Ascending aorta (tissue), 2 donors: ENCODE measurements around the gene VWA1. TPM values are rescaled to one million over a fixed set of nuclear protein-coding genes. Genes with fewer than 3 reads are reported as not detected.
A peak's percentile ranks its signal among the peaks of the same experiment; 100 is the strongest.
"Not testable (repeated sequence)": the region's sequence is repeated elsewhere in the genome, so short reads cannot be mapped to it uniquely, and the experiment has no call there.

Experiments
- DNase-seq, 2 donors: peaks; one replicate each; pipeline ENCODE4 v3.0.0-alpha.2; 2019; ENCODE audit warnings: low spot score in 2 of 2
- H3K27ac ChIP-seq, 2 donors: fragments of 200-600 bp; sonication (generic); one replicate each; pipeline ENCODE4 v1.5.1; 2016 to 2017; ENCODE audit warnings: mild to moderate bottlenecking in 1 of 2
- H3K27me3 ChIP-seq: fragments of 200-600 bp; sonication (generic); one replicate; pipeline ENCODE4 v1.5.1; 2017
- H3K36me3 ChIP-seq, 2 donors: fragments of 200-600 bp; sonication (generic); one replicate each; pipeline ENCODE4 v1.5.1; 2016
- H3K4me1 ChIP-seq, 2 donors: fragments of 200-600 bp; sonication (generic); one replicate each; pipeline ENCODE4 v1.5.1; 2016 to 2017; ENCODE audit warnings: mild to moderate bottlenecking in 1 of 2
- H3K4me3 ChIP-seq, 2 donors: fragments of 200-600 bp; sonication (generic); one replicate each; pipeline ENCODE4 v1.5.1; 2016 to 2017; ENCODE audit warnings: mild to moderate bottlenecking in 1 of 2
- H3K9me3 ChIP-seq, 2 donors: fragments of 200-600 bp; sonication (generic); one replicate each; pipeline ENCODE4 v1.5.1; 2016
- CTCF ChIP-seq, 3 experiments: fragments of 200-600 bp in 2 of 3; fragments of 450-650 bp in 1 of 3; sonication (generic) in 2 of 3; IDR thresholded peaks; one replicate each; pipeline ENCODE4 v1.5.1; 2016 to 2019; ENCODE audit warnings: antibody characterized with exemption in 3 of 3, mild to moderate bottlenecking in 1 of 3, moderate library complexity in 1 of 3
- intact Hi-C: fragments of 100-400 bp; cut with DNase I; formaldehyde crosslinking; loops from one replicate; pipeline ENCODE4 v1.15.1; 2023
- total RNA-seq: library from RNA; depleted of rRNA; stranded (reverse); fragments of >200 nt; gene quantifications from one replicate; pipeline ENCODE4 v1.1.0, GENCODE V29; 2016

Gene VWA1
- total RNA-seq, 1 donor from 2014 or later, result 79.0 TPM

- Histone ChIP-seq H3K4me3 (peak overlapping the region; percentile 81 to 92), H3K27ac (peak overlapping the region; percentile 65 to 80), H3K27me3 (no peaks in the 10 kb centered on the region), H3K4me1 (peaks cover 10 to 33% of the 10 kb centered on the region in 2 donors), H3K36me3 (peaks cover 38 to 67% of the 10 kb centered on the region in 2 donors), H3K9me3 (no peaks in the 10 kb centered on the region)
- intact Hi-C loops, result loop anchor here (10.0 kb wide), 3 partner anchors 114 to 286 kb away; partner anchors contain the start of genes ATAD3A, C1orf159 and MIB2
- no peak for DNase-seq
- no peak for TF ChIP-seq CTCF (IDR thresholded peaks at IDR 0.05)
These were observed 34.7 kb upstream of the VWA1 start for GRCh38 chr1:1400576-1401456.

DNA sequence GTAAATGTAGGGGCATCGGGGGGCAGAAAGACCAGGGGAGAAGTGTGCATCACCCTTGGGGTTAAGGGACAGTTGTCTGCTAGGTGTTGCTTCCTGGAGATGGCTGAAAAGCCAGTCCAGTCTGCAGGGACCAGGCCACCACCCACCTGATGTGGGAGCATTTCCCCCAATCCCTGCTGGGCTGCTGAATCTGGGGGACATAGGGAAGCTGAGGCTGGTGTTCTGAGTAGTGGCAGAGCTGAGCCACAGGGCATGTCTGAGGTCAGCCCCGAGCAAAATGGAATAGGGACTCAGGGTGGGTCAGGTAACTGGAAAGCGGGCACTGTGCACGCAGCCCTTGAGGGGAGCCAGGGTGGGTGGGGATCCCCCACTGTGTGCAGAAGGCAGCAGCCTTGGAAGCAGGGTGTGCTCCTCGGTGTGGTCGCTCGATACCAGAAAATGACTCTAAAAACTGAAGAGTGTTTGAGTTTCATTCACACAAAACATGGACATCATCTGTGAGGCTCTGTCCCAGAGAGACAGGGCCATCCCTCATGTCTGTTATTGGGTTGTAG, 34.0 kb upstream of the VWA1 start:
- TF ChIP-seq CTCF (IDR thresholded peaks at IDR 0.05), result no peak
- no peak overlapping the region for H3K4me3 ChIP-seq
- peaks cover 38 to 63% of the 10 kb centered on the region in 2 donors for H3K36me3 ChIP-seq
- no peaks in the 10 kb centered on the region for H3K27me3 ChIP-seq
- no peaks in the 10 kb centered on the region for H3K9me3 ChIP-seq
- peaks cover 17 to 40% of the 10 kb centered on the region in 2 donors for H3K4me1 ChIP-seq
- H3K27ac ChIP-seq, result no peak overlapping the region
- no peak for DNase-seq
- intact Hi-C loops, result loop anchor here (10.0 kb wide), 3 partner anchors 113 to 287 kb away; partner anchors contain the start of genes ATAD3A, C1orf159 and MIB2

- TF ChIP-seq CTCF (IDR thresholded peaks at IDR 0.05), result peak in 2 of 3 experiments; percentile 21 to 30
- no peaks in the 10 kb centered on the region for H3K9me3 ChIP-seq
- H3K4me3 ChIP-seq, result no peak overlapping the region
- H3K27me3 ChIP-seq, result no peaks in the 10 kb centered on the region
- H3K4me1 ChIP-seq, result peaks cover 17 to 37% of the 10 kb centered on the region in 2 donors
- DNase-seq, result no peak
- H3K36me3 ChIP-seq, result peaks cover 33 to 59% of the 10 kb centered on the region in 2 donors
- intact Hi-C loops, result loop anchor here (10.0 kb wide), 3 partner anchors 113 to 287 kb away; partner anchors contain the start of genes ATAD3A, C1orf159 and MIB2
- H3K27ac ChIP-seq, result no peak overlapping the region
These were observed 33.2 kb upstream of the VWA1 start for GRCh38 chr1:1402072-1402900.

- not testable (repeated sequence) for H3K9me3 ChIP-seq, DNase-seq, H3K27ac ChIP-seq, H3K27me3 ChIP-seq, H3K4me3 ChIP-seq
- Histone ChIP-seq H3K36me3 (peaks cover 29 to 53% of the 10 kb centered on the region in 2 donors), H3K4me1 (peaks cover 17 to 32% of the 10 kb centered on the region in 2 donors)
- intact Hi-C loops, result loop anchor here (10.0 kb wide), 3 partner anchors 112 to 288 kb away; partner anchors contain the start of genes ATAD3A, C1orf159 and MIB2
These were observed 32.5 kb upstream of the VWA1 start for GRCh38 chr1:1402901-1403392.

- Histone ChIP-seq H3K4me1 (peaks cover 11 to 35% of the 10 kb centered on the region in 2 donors), H3K27ac (no peak overlapping the region), H3K9me3 (no peaks in the 10 kb centered on the region), H3K4me3 (no peak overlapping the region), H3K36me3 (peaks cover 29 to 52% of the 10 kb centered on the region in 2 donors), H3K27me3 (no peaks in the 10 kb centered on the region)
- intact Hi-C loops, result loop anchor here (10.0 kb wide), 3 partner anchors 111 to 289 kb away; partner anchors contain the start of genes ATAD3A, C1orf159 and MIB2
- DNase-seq, result no peak
- TF ChIP-seq CTCF (IDR thresholded peaks at IDR 0.05), result no peak
These were observed 31.8 kb upstream of the VWA1 start for GRCh38 chr1:1403653-1404052.
